ENCODE data around the gene MRTFA.

DNA sequence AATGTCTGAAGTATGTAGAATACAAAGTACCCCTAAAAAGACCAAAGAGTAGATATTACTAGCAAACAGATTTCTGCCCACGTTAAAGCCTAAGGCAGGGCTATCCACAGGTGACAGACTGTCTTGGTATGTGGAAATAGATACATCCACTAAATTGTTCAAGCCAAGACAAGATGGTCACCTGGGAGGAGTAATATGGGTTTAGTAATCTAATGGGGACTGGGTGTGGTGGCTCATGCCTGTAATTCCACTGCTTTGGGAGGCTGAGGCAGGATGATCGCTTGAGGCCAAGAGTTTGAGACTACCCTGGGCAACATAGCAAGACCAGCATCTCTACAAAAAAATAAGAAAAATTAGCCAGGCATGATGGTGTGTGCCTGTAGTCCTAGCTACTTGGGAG is 258.6 kb downstream of the MRTFA start:
- TF ChIP-seq, protein P1, sequence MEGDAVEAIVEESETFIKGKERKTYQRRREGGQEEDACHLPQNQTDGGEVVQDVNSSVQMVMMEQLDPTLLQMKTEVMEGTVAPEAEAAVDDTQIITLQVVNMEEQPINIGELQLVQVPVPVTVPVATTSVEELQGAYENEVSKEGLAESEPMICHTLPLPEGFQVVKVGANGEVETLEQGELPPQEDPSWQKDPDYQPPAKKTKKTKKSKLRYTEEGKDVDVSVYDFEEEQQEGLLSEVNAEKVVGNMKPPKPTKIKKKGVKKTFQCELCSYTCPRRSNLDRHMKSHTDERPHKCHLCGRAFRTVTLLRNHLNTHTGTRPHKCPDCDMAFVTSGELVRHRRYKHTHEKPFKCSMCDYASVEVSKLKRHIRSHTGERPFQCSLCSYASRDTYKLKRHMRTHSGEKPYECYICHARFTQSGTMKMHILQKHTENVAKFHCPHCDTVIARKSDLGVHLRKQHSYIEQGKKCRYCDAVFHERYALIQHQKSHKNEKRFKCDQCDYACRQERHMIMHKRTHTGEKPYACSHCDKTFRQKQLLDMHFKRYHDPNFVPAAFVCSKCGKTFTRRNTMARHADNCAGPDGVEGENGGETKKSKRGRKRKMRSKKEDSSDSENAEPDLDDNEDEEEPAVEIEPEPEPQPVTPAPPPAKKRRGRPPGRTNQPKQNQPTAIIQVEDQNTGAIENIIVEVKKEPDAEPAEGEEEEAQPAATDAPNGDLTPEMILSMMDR (IDR thresholded peaks at IDR 0.05): no peak
- no peak for TF ChIP-seq ZFX (IDR thresholded peaks at IDR 0.05; ENCODE audit: borderline replicate concordance)

Data from 22Rv1 (cell line).